Stomach (tissue), 4 donors: ENCODE data around the gene MCOLN1.

ENCODE experiments used
- EP300 ChIP-seq: sonication (generic); formaldehyde crosslinking; IDR thresholded peaks from one replicate; pipeline ENCODE4 v1.6.1; 2017; ENCODE audit warnings: antibody characterized with exemption
- POLR2A ChIP-seq, 4 donors: fragments of 450-650 bp; IDR thresholded peaks; one replicate each; pipeline ENCODE4 v1.6.1; 2016; ENCODE audit warnings: antibody characterized with exemption in 4 of 4, control low read depth in 2 of 4, mild to moderate bottlenecking in 1 of 4, moderate library complexity in 1 of 4
- POLR2AphosphoS5 ChIP-seq, 3 donors: sonication (generic); formaldehyde crosslinking; IDR thresholded peaks; one replicate each; pipeline ENCODE4 v1.6.1; 2016; ENCODE audit warnings: antibody characterized with exemption in 3 of 3
- TF ChIP-seq, protein P1 (sequence below), 7 experiments: fragments of 450-650 bp in 4 of 7; fragments of 200-600 bp in 3 of 7; sonication (generic) in 3 of 7; IDR thresholded peaks; one replicate each; pipeline ENCODE4 v1.5.1; 2016 to 2019; ENCODE audit warnings: antibody characterized with exemption in 7 of 7, control low read depth in 2 of 7, mild to moderate bottlenecking in 1 of 7

DNA sequence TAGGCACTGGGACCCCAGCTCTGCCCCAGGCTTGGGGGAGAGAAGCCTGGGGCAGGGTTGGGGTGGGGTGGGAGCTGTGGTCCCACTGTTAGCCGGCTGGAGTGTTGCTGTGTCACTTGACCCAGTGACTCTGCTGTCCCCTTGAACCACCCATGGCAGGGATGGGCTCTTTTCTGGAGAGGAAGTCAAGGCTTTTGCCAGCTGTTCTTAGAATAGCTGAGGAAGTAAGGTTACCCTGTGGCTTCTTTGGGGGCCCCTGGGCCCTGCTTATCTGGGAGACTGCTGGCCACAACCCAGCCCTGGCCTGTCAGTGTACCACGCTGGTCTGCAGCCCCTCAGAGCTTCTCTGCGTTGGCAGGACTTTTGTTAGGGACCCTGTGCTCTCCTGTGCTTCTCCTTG is 22.2 kb downstream of the MCOLN1 start:
- TF ChIP-seq, protein P1, sequence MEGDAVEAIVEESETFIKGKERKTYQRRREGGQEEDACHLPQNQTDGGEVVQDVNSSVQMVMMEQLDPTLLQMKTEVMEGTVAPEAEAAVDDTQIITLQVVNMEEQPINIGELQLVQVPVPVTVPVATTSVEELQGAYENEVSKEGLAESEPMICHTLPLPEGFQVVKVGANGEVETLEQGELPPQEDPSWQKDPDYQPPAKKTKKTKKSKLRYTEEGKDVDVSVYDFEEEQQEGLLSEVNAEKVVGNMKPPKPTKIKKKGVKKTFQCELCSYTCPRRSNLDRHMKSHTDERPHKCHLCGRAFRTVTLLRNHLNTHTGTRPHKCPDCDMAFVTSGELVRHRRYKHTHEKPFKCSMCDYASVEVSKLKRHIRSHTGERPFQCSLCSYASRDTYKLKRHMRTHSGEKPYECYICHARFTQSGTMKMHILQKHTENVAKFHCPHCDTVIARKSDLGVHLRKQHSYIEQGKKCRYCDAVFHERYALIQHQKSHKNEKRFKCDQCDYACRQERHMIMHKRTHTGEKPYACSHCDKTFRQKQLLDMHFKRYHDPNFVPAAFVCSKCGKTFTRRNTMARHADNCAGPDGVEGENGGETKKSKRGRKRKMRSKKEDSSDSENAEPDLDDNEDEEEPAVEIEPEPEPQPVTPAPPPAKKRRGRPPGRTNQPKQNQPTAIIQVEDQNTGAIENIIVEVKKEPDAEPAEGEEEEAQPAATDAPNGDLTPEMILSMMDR (IDR thresholded peaks at IDR 0.05) = no peak
- TF ChIP-seq POLR2AphosphoS5 (IDR thresholded peaks at IDR 0.05) (no peak), POLR2A (IDR thresholded peaks at IDR 0.05) (no peak), EP300 (no peak)
